Calu3 (cell line): ENCODE data around the gene ELP2. TPM values are rescaled to one million over a fixed set of nuclear protein-coding genes. Genes with fewer than 3 reads are reported as not detected.

Experiments used
- BruUV-seq: library from RNA; stranded (reverse); fragments of 400-500 nt; replicated peaks from 2 replicates; lab custom pipeline; 2021; lab: Mats Ljungman, UMichigan
- CTCF ChIA-PET: fragments of 300-600 bp; sonication (Branson Sonifier 250); formaldehyde crosslinking; loops from one replicate; lab custom pipeline; 2022; ENCODE audit warnings: antibody characterized with exemption; lab: Charles Lee
- DNase-seq: peaks from one replicate; pipeline ENCODE4 v3.0.0; 2022
- H3K27ac Mint-ChIP-seq: one replicate; pipeline ENCODE4 v1.8.0; 2022; ENCODE audit warnings: mixed read lengths; ENCODE audit not compliant: unreplicated experiment
- H3K27me3 Mint-ChIP-seq: one replicate; pipeline ENCODE4 v1.8.0; 2022; ENCODE audit warnings: mixed read lengths; ENCODE audit not compliant: unreplicated experiment
- H3K36me3 Mint-ChIP-seq: one replicate; pipeline ENCODE4 v1.8.0; 2022; ENCODE audit warnings: mild to moderate bottlenecking, moderate library complexity, mixed read lengths; ENCODE audit not compliant: insufficient read depth, unreplicated experiment
- H3K4me1 Mint-ChIP-seq: one replicate; pipeline ENCODE4 v1.8.0; 2022; ENCODE audit warnings: mild to moderate bottlenecking, low read depth, mixed read lengths; ENCODE audit not compliant: unreplicated experiment
- H3K4me3 Mint-ChIP-seq: one replicate; pipeline ENCODE4 v1.8.0; 2022; ENCODE audit warnings: mild to moderate bottlenecking, low read depth, moderate library complexity, mixed read lengths; ENCODE audit not compliant: unreplicated experiment
- H3K9me3 Mint-ChIP-seq: one replicate; pipeline ENCODE4 v1.8.0; 2022; ENCODE audit warnings: low read depth, mixed read lengths; ENCODE audit not compliant: unreplicated experiment
- intact Hi-C: fragments of 100-400 bp; cut with micrococcal nuclease; formaldehyde crosslinking; loops from one replicate; pipeline ENCODE4 v1.10.0; 2022; ENCODE audit not compliant: unreplicated experiment
- total RNA-seq: library from RNA; stranded (reverse); gene quantifications from 2 replicates; pipeline ENCODE4 v1.2.3, GENCODE V29; 2022
- TF ChIP-seq, protein P1 (sequence below): fragments of 200-600 bp; IDR thresholded peaks from one replicate; pipeline ENCODE4 v1.8.0; 2022; ENCODE audit warnings: antibody characterized with exemption; ENCODE audit not compliant: unreplicated experiment

The ELP2 gene
- total RNA-seq, 1 experiment from 2014 or later: 82.2 TPM

DNA sequence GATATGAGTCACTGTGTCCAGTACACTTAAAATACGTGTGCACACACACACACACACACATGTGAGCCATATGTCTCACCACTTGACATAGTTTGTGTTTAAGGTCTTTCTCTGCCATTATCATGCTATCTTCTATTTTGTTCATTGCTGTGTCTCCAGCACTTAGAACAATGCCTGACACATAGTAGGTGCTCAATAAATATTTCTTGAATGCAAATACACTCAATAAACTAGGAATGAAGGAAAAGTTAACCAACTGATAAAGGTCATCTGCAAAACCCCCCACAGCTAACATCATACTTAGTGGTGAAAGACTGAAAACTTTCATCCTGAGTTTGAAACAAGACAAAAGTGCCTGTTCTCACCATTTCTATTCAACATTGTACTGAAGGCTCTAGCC lies 62.0 kb downstream of the ELP2 start:
- Mint-ChIP-seq H3K27ac (no peak overlapping the region), H3K36me3 (peaks cover 51% of the 10 kb centered on the region), H3K27me3 (no peaks in the 10 kb centered on the region), H3K4me1 (peaks cover 26% of the 10 kb centered on the region), H3K9me3 (no peaks in the 10 kb centered on the region), H3K4me3 (no peak overlapping the region)
- CTCF ChIA-PET: no interaction called here
- BruUV-seq: no TSS peak
- TF ChIP-seq, protein P1, sequence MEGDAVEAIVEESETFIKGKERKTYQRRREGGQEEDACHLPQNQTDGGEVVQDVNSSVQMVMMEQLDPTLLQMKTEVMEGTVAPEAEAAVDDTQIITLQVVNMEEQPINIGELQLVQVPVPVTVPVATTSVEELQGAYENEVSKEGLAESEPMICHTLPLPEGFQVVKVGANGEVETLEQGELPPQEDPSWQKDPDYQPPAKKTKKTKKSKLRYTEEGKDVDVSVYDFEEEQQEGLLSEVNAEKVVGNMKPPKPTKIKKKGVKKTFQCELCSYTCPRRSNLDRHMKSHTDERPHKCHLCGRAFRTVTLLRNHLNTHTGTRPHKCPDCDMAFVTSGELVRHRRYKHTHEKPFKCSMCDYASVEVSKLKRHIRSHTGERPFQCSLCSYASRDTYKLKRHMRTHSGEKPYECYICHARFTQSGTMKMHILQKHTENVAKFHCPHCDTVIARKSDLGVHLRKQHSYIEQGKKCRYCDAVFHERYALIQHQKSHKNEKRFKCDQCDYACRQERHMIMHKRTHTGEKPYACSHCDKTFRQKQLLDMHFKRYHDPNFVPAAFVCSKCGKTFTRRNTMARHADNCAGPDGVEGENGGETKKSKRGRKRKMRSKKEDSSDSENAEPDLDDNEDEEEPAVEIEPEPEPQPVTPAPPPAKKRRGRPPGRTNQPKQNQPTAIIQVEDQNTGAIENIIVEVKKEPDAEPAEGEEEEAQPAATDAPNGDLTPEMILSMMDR: no peak
- intact Hi-C loops: no loop called here
- DNase-seq: no peak

- peaks cover 41% of the 10 kb centered on the region for H3K36me3 Mint-ChIP-seq
- no peak for DNase-seq
- H3K4me1 Mint-ChIP-seq: peaks cover 14% of the 10 kb centered on the region
- no peaks in the 10 kb centered on the region for H3K9me3 Mint-ChIP-seq
- CTCF ChIA-PET: no interaction called here
- no peak overlapping the region for H3K4me3 Mint-ChIP-seq
- TF ChIP-seq, protein P1: no peak
- intact Hi-C loops: no loop called here
- H3K27me3 Mint-ChIP-seq: no peaks in the 10 kb centered on the region
- no TSS peak for BruUV-seq
- no peak overlapping the region for H3K27ac Mint-ChIP-seq
These were observed 65.1 kb downstream of the ELP2 start for GRCh38 chr18:36194600-36195315.

DNA sequence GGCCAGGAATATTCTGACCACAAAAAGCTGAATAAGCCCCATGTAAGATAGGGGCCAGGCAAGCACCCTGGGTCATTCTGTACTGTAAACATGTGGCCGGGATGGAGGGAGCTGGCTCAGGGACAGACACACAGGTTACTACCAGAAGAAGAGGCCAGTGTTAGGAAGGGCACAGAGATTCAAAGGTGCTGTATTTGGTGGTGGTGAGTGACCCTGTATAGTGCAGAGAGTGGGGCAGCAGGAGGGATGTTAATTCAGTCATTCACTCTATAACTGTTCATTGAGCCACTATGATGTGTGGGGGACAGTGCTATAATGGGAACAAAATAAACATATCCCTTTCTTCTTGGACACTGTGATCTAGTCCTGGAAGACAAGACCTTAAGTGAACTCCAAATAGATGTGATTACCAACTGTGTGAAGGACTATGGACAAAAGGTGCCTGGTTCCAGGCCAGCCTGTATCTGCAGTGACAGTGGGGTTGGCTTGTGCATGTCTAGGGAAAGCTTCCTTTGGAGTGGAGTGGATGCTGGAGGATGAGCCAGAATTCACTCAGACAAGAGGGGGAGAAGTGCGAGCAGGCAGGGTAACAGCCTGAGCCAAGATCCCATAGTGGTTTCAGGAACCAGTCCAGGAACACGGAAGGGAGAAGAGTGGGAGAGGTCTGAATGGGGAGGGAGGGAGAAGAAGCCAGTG lies 65.9 kb downstream of the ELP2 start:
- no peaks in the 10 kb centered on the region for H3K9me3 Mint-ChIP-seq
- intact Hi-C loops: no loop called here
- no peak overlapping the region for H3K27ac Mint-ChIP-seq
- no TSS peak for BruUV-seq
- CTCF ChIA-PET: interaction anchor here (0.6 kb wide), 1 partner anchor 9 kb away, joined by 3 read pairs; no protein-coding TSS in a partner anchor
- H3K27me3 Mint-ChIP-seq: no peaks in the 10 kb centered on the region
- H3K4me1 Mint-ChIP-seq: peaks cover 8% of the 10 kb centered on the region
- peaks cover 42% of the 10 kb centered on the region for H3K36me3 Mint-ChIP-seq
- DNase-seq: no peak
- TF ChIP-seq, protein P1: no peak
- no peak overlapping the region for H3K4me3 Mint-ChIP-seq

DNA sequence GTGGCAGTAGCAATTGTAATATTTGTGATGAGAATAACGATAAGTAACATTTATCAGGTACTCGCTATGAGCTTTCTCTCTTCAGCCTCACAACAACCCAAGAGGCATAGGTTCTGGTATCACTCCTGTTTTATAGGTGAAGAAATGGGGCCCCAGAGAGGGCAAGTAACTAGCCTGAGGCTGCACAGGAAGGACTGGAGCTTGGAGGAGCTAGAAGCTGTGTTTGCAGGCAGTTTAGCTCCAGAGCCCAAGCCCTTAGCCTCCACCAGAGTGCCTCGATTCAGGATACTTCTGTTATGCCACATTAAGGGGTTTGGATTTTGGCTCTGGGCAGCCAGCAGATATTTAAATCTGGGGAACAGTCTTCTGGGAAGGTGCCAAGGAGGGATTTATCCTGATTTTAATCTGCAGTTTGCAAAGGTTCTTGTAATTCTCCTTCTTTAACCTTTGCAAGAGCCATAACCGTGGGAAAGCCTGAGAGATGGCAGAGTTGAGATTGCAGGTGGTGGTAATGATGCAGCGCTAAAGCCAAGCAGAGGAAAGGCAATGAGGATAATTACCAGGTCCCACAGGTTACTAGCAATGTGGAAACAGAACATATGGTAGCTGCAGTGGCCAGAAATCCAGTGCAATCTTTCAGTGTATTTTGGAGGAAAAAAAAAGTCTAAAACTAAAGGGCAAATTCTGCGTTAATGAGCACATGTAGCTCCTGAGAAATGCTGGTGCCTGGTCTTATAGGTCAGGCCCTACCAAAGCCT lies 66.7 kb downstream of the ELP2 start:
- H3K4me3 Mint-ChIP-seq: no peak overlapping the region
- TF ChIP-seq, protein P1: no peak
- DNase-seq: no peak
- H3K27ac Mint-ChIP-seq: no peak overlapping the region
- intact Hi-C loops: no loop called here
- H3K27me3 Mint-ChIP-seq: no peaks in the 10 kb centered on the region
- no TSS peak for BruUV-seq
- H3K36me3 Mint-ChIP-seq: peaks cover 41% of the 10 kb centered on the region
- H3K4me1 Mint-ChIP-seq: no peaks in the 10 kb centered on the region
- CTCF ChIA-PET: interaction anchor here (0.6 to 1.1 kb wide), 2 partner anchors 8 to 10 kb away, joined by 3 read pairs; no protein-coding TSS in a partner anchor
- no peaks in the 10 kb centered on the region for H3K9me3 Mint-ChIP-seq
